NCI-H1436 treated with DMSO at 0.1 percent for 48 hours (cell line): Measurements from ENCODE around the gene CPVL.
"Not testable (repeated sequence)": the region's sequence is repeated elsewhere in the genome, so short reads cannot be mapped to it uniquely, and the experiment has no call there.

ENCODE experiments used
- DNase-seq: peaks from one replicate; lab custom pipeline; 2025; lab: John Stamatoyannopoulos, UW

The CPVL gene

DNA sequence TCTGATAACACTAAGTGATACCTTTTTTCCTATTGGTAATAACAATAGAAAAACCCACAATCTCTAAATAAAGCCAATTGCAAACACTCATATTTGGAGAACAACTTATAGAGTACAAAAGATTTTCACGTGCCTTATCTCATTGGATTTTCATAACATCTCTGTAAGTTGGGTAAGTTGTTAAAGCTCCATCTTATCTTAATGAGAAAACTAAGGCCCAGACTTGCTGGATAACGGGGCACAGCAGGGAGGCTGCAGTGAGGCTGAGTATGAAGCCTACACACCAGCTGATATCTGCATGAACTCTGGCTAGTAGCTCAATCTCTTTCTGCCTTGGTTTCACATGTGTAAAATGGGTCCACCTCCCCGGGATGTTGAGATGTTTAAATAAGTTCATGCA, 26.8 kb downstream of the CPVL start:
- DNase-seq = no peak

DNA sequence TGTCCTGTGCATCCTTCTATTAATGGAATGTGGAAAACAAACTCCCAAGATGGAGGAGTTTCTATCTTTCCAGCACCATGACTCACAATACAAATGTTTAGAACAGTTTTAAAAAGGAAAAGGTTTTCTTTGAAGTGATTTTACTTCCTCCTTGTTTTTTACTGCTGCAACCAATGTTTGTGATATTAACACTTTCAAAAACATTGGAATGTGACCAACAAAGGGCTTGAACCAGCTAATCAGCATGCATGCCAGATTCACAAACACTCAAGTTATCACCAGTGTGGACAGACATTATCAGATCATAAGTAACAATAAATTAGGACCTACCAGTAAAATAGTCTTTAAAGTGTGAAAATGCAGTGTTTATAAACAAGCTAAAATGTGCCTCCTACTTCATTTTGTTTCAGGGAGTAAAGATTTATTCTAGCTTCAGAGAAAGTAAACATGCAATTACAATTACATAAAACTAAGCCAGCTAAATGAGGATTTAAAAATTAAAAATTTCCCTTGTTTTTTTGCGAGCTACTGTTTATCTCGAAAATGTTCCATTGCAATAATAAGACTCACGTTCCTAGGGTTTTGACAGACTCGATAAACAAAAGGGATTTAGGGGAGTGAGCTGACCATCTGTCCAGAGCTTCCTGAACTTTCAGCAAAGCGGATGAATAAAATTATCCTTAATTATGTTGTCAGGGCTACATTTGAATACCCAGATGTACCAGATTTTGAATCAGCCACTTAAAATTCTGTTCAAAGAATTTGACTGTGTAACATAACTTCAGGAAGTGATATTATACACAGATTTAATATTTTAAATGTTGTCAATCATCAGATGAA, 29.8 kb downstream of the CPVL start:
- no peak for DNase-seq

DNA sequence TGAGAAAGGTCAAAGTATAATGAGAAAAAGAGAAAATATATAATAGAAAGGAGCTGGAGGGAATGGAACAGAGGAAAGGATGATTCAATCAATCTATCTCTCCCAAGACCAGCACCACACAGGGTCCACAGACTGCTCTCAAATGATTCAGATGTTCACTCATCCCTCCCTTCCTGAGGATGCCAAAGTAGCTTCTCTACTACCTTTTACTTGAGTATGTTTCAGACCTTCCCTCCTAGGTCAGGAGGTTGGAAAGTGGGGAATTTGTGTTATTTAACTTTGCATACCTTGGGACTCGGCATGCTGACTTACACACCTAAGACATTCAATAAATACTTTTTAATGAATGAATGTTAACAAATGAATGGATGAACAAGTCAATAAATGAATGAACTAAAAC, 30.6 kb downstream of the CPVL start:
- no peak for DNase-seq

DNA sequence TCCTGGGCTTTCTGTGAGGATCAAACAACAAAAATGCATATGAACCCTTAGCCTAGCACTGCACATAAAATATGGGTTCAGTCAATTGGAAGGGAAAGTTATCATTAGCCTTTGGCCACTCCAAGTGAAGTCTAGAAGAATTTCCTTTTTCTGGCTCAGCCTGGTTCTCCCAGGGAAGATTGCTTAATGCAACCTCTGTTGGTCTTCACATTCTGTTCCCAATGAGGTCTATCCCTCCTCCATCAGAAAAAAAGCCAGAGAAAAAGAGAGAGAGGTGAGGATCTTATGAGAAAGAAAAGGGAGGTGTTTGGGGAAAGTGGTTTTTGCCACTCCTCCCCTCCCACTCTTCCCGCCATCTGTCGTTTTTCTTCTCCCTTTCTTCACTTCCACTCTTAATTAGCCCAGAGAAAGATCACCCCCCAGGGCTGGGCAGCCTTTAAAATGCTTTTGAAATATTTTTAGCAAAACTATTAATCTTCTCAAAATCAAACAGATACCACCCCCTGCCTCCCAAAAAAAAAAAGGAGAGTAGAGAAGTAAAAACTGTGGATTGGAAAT, 31.1 kb downstream of the CPVL start:
- no peak for DNase-seq

DNA sequence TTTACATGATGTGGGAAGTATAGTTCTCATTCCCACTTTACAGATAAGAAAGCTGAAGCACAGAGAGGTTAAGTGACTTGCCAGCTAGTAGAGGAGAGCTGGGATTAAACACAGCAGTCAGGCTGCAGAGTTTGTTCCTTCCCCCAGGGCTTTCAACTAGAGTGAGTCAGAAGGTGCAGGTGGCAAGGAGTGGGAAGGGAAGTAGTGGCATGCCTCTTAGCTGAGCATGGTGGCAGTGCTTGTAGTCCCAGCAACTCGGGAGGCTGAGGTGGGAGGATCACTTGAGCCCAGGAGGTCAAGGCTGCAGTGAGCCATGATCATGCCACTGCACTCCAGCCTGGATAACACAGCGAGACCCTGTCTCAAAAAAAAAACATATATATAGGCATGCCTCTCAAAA, 32.1 kb downstream of the CPVL start:
- not testable (repeated sequence) for DNase-seq

DNA sequence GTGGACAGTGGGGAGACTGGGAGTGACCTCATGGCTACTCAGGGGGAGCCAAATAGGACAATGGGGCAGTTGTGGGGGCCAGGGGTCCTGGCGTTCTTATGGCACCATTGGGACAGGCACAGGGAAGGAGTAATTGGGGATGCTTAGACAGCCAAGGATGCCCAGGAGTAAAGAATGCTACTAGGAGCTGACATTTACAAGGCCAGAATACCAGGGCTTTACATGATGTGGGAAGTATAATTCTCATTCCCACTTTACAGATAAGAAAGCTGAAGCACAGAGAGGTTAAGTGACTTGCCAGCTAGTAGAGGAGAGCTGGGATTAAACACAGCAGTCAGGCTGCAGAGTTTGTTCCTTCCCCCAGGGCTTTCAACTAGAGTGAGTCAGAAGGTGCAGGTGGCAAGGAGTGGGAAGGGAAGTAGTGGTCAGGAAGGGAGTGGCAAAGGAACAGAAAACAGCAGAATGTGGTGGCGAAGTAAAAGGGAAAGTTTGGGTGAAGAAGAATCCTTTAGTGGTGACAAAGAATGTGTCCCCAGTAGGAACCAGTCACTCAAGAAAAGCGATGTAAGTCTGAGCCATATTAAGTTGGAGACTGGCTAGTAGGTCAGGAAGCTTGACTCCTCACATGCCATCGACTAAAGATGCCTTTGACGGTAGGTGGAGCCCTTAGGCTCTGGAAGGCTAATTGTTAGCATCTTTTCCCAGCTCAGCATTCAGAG, 32.8 kb downstream of the CPVL start:
- no peak for DNase-seq

DNA sequence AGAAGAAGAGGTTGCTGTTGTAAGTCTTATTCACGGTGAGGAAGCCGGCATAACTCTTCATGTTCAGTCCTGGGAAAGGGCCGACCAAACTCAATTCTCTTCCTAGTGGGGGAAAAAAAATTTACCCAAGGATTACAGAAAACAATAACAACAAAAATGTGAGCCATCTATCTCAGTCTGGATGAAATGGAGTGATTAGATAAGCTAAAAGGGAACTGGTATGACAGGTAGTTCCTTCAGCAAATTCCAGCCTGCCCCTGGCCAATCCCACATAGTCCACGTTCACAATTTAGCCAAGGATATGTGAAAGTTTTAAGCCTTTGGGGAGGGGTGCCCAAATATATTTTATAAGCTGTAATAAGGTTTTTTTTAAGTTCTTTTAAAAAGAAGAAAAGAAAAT, 33.6 kb downstream of the CPVL start:
- DNase-seq = no peak

DNA sequence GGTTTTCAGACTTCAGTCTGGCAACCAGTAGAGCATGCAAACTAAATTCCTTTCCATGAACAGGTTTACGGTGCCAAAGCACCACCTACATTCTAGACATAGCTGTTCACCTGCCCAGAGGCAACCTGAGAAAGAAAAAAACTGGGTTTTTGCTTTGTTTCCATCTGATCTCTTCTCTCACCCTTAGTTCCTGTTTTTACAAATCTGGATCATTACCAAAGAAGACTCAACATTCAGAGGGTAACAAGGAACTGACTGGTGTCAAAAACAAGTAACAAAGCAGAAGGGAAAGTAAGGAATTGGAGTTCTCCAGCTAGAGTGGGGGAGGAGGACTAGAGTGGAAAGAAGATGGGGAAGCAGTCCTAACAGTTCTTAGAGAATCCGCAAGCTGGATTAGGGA, 36.4 kb downstream of the CPVL start:
- DNase-seq = no peak

DNA sequence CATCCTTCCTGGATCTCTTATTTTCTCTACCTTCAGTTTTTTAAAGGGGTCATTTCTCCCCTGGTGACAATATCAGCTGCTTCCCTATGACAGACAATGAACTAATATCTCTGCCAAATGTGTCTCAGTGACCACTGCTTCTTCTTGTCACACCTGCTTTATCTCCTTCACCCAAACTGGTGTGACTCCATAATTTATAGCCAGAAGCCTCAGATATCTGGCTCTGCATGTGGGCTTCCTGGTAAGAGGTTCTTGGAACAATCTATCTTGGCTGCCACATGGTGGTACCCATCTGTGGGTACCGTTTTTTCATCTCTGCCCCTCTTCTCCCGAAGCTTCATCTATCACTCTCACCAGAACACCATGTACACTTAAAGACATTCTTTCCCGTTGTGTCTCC, 37.0 kb downstream of the CPVL start:
- DNase-seq = no peak

DNA sequence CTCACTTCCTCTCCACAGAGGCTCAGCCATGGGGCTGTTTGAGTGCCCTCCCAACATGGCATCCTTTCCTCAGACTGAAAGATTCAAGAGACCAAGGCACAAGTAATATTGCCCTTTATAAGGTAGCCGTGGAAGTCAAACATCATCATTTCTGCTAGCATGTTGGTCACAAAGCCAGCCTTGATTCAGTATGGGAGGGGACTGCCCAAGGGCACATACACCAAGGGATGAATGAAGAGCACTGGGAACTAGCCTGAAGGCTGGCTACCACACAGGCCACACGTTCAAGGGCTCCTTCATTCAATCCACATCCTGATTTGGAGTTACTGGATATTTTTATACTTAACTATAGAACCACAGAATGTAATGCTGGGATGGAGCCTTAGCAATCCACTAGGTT, 39.3 kb downstream of the CPVL start:
- DNase-seq = no peak

DNA sequence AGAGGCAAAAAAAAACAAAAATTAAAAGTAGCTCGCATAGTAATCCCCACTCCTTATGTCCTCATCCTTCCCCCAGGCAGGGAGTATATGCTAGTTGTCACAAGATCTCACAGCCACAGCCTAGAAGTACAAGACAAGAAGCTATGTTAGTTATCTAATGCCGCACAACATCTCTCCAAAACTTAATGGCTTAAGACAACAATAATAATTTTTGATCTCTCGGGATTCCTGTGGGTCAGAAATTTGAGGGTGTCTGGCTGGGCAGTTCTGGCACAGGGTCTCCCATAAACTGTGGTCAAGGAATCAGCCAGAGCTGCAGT, 39.7 kb downstream of the CPVL start:
- DNase-seq = no peak

DNA sequence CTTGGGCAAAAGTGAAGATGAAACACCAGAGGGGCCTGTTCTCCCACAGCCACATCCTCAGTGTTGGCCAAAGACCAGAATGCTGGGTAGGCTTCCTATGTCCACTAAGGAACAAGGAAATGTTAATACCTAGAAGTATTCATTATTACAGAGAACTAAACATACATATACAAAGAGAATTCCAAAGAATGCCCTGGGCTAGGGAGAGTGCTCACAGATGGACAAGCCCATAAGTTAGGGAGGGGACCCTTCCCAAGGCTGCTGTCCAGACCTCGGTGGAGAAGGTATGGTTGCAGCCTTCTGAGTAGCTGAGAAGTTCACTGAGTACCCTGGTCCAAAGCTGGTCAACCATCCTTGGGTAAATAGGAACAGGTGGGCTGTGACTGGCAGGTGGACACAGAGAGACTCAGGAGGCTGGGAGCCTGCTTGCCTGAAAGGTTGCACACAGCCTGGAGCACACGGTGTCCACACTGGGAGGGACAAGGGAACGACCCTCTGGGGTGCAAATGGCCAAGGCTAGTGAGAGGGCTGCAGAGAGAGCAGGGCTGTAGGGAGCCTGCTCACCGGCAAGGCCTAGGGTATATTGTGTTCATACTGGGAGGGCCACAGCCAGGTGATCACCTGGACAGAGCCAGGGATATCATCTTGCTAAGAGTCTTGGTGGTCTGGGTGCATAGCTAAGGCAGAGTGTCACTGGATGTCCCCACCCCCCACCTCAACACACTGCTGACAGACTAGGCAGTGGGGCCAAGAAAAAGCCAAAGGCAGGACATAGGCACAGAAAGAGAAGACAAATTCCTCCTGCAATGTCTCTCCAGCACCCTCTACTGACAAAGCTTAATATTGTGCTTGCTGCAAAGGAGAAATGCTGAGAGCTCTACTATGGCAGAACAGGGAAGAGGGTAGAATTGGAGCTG, 40.3 kb downstream of the CPVL start:
- DNase-seq = no peak

DNA sequence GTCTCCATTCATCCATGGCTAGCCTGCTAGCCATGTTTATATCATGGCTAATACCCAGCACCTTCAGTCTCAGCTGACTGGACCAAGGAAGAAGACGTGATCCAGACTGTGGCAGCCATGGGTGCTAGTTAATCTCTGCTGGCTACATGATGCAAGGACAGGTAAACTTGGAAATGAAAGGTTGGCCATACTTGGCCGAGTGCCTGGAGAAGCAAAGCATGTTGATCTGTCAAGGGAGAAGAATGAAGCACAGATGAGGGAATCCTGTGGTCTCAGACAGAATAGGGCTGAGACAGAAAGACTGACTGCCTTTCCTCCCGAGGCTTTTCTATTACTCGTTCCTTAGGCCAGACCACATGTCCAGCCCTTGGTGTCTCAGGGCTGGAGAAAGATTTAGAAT, 41.1 kb downstream of the CPVL start:
- DNase-seq = no peak

DNA sequence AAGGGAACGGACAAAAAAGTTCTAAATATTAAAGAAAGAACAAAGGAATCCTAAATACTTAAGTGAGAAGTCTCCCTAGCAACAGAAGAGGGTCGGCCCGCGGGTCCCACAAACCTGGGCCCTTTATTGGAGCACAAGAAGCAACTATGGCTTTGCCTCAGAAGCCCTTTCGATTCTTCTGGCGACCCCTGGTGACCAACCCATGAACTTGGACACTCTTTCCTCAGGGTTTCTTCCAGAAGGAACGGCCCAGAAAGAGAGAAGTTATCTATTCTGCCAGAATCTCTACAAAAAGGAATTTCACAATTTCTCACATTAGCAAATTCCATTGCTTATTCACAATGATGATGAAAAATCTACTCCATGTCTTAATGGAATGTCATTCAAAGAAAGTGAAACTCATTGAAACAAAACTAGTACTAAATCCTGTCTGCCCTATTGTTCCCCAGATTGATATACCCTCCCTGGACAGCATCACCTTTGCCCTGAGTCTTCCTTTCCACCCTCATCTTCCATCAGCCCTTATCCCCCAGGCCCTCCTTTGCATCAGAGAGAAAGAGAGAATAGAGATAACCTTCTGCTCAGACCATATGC, 43.7 kb downstream of the CPVL start:
- DNase-seq = no peak

DNA sequence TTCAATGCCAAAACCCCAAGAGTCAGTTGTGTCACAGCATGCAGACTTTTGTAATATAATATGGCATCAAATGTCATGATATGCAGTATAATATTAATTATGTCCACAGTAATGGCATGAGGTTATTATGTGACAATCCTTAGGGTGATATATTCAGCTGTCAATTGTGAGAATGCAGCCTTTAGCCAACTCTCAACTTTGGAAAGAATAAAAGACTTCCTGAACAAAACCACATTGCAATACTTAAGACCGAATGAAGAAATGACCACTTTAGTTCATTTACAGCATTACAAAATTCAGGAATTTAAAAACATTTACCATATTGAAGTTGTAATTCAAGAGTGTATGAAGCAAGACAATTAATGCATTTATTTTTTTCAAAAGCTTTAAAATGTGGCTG, 45.4 kb downstream of the CPVL start:
- no peak for DNase-seq

DNA sequence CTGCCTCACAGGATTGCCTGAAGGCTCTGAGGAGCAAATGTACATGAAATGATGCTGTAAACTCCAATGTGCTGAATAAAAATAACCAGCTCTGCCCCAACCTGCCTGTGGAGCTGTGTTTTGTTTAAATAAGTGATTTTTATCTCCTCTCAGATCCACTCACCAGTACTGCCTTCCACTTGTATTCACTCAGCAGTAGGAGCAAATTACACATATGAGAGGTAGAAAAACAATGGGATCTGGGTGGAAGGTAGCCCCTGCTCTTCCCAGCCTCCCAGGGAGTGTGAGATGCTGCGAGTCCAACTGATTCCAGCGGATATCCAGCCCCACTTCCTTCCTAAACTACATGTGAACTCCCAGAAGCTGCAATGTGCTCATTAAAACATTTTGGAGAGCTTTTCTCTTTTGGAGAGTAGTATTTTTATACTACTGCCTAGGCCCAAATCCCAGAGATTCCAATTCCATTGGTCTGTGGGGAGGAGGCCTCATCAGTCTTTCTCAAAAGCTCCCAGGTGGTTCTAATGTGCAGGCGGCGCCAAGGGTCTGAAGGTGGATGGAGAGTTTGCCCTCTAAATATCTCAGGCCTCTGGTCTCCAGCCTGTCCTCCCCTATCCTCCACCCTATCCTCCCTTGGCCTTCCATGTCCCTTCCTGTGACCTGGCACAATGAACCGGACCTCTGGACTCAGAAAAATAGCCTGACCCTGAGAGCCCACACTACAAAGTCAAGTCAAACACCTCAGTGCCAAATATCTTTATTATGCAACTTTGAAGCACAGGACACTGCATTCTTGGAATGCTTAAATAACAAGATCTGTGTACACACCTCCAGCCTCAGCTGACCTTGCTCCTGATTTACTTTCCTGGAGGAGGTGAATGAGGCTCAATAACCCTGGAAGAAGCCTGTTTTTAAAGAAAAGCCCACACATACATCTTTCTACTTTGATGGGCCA, 46.2 kb downstream of the CPVL start:
- no peak for DNase-seq

DNA sequence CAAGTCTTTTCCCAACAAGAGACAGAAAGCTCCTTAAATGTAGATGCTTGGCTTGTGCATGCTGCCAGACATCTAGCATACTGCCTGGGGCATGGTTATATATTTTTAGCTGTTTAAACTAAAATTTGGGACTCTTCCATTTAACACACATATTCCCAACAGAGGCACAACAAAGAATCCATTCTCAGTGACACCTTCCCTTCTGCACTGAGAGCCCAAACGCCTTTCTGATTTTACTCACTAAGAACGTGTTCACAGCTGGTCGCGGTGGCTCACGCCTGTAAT, 49.9 kb downstream of the CPVL start:
- DNase-seq = no peak

DNA sequence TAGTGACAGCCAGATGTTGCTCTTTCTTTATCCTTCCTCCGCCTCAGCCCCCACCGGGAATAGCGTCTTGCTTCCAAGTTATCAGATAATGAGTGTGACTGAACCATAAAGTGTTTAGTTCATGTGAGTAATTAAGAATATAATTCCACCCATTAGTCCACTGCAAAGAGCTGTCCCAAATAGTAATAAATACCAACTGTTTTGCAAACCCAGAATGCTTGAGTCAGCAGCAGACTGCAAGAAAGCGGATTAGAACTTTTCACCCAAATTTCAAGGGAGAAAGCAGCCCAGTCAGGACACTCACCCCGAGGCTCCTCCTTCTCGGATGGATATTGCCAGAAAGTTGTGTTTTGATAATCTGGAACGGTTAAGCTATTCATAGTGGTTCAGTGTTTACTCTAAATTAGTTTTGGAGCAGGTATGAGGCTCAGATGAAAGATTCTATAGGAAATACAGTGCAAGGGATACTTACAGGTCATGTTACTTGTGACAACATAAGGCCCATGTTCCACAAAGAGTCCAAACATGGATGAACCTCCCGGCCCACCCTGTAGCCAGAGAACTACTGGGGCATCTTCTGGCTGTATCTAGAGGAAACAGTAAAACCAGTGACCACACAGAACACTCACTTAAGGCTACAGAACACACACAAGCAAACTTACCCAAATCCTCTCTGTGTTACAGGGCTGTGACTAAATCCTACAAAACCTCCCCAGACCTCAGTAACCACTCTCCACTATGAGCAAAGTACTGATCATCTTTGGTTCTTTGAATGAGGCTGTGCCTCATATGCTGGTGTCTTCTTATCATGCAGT, 50.5 kb downstream of the CPVL start:
- DNase-seq = no peak

DNA sequence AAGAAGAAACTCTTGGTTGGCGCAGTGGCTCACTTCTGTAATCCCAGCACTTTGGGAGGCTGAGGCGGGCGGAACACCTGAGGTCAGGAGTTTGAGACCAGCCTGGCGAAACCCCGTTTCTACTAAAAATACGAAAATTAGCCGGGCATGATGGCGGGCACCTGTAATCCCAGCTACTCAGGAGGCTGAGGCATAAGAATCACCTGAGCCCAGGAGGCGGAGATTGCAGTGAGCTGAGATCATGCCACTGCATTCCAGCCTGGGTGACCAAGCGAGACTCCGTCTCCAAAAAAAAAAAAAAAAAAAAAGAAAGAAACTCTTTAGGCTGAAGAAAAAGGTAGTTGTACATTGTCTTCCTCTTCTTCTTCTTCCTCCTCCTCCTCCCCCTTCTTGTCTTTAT, 53.2 kb downstream of the CPVL start:
- not testable (repeated sequence) for DNase-seq

DNA sequence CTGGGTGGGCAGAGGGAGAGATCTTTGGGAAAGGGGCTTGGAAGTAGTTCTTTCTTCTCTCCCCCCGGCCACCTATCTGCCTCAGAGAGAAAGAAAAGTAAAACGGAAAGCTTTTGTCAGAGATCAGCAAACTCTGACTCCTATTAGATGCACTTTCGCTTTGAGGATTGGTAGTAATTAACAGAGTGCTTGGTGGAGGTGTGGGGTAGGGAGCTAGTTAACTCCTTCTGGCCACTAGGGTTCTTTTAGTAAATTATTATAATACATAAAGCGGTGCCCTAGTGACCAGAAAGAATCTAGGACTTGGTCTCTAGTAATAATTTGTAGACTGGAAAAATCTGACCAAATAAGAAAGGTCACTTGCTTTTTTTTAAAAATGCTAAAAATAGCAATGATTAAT, 54.6 kb downstream of the CPVL start:
- no peak for DNase-seq
